DOHH2 (cell line): Measurements from ENCODE around the gene ARRDC3.

Experiments
- H3F3A ChIP-seq: fragments of 200-600 bp; sonication (generic), shearing (Covaris generic); 2 replicates; pipeline ENCODE4 v1.6.0; 2016; ENCODE audit warnings: antibody characterized with exemption, mild to moderate bottlenecking; ENCODE audit not compliant: control insufficient read depth, insufficient read depth
- H3K27ac ChIP-seq: fragments of 200-600 bp; sonication (generic); 2 replicates; pipeline ENCODE4 v1.5.1; 2014; ENCODE audit warnings: low read depth, mild to moderate bottlenecking, low read length, moderate library complexity
- H3K27me3 ChIP-seq: fragments of 200-600 bp; sonication (generic); 2 replicates; pipeline ENCODE4 v1.6.1; 2014; ENCODE audit warnings: mild to moderate bottlenecking, low read length, mixed read lengths; ENCODE audit not compliant: control insufficient read depth
- H3K36me3 ChIP-seq: fragments of 200-600 bp; sonication (generic); 2 replicates; pipeline ENCODE4 v1.6.1; 2014; ENCODE audit warnings: mild to moderate bottlenecking, low read length, moderate library complexity, mixed read lengths; ENCODE audit not compliant: control insufficient read depth
- H3K4me1 ChIP-seq: fragments of 200-600 bp; sonication (generic); 2 replicates; pipeline ENCODE4 v1.6.1; 2014; ENCODE audit warnings: mild to moderate bottlenecking, low read length, mixed read lengths; ENCODE audit not compliant: control insufficient read depth
- H3K4me2 ChIP-seq: fragments of 200-600 bp; sonication (generic); 2 replicates; pipeline ENCODE4 v1.6.0; 2014; ENCODE audit warnings: mild to moderate bottlenecking, low read length, moderate library complexity
- H3K4me3 ChIP-seq: fragments of 200-600 bp; sonication (generic); 2 replicates; pipeline ENCODE4 v1.5.1; 2014; ENCODE audit warnings: mild to moderate bottlenecking, low read length, mixed read lengths
- H3K79me2 ChIP-seq: fragments of 200-600 bp; sonication (generic); 2 replicates; pipeline ENCODE4 v1.6.1; 2014; ENCODE audit warnings: mild to moderate bottlenecking, low read length, mixed read lengths; ENCODE audit not compliant: control insufficient read depth
- H3K9me2 ChIP-seq: fragments of 200-600 bp; sonication (generic); replicated peaks from 2 replicates; pipeline ENCODE4 v1.6.1; 2014; ENCODE audit warnings: mild to moderate bottlenecking, low read length, mixed read lengths; ENCODE audit not compliant: control insufficient read depth
- H3K9me3 ChIP-seq: fragments of 200-600 bp; sonication (generic); 2 replicates; pipeline ENCODE4 v1.6.1; 2014; ENCODE audit warnings: antibody characterized with exemption, low read length, mixed read lengths; ENCODE audit not compliant: control insufficient read depth, insufficient read depth
- H4K20me1 ChIP-seq: fragments of 200-600 bp; sonication (generic); 2 replicates; pipeline ENCODE4 v1.6.0; 2014; ENCODE audit warnings: low read depth, mild to moderate bottlenecking, antibody characterized with exemption, low read length, moderate library complexity; ENCODE audit not compliant: control insufficient read depth, insufficient read depth
- CTCF ChIP-seq: fragments of 200-600 bp; sonication (generic); IDR thresholded peaks from one replicate; pipeline ENCODE4 v1.5.1; 2014; ENCODE audit warnings: antibody characterized with exemption, mild to moderate bottlenecking, low read depth, low read length; ENCODE audit not compliant: poor library complexity, severe bottlenecking
- EZH2phosphoT487 ChIP-seq: fragments of 200-600 bp; sonication (generic); IDR thresholded peaks from 2 replicates; pipeline ENCODE4 v1.6.1; 2017; ENCODE audit warnings: borderline replicate concordance, mild to moderate bottlenecking, antibody characterized with exemption, low read length, moderate library complexity, mixed read lengths

ARRDC3 gene

GRCh38 chr5:91383027-91383955, at the start of gene ARRDC3:
ARRDC3 (minus strand) TSS chr5:91383317; CDS start chr5:91383092, 225 bp downstream.
- peaks cover 15% of the 10 kb centered on the region for H3K4me1 ChIP-seq

GRCh38 chr5:91430949-91431348, 47.8 kb upstream of the ARRDC3 start:
- Histone ChIP-seq H3K9me2 (no peaks in the 10 kb centered on the region), H3F3A (no peaks in the 10 kb centered on the region), H3K36me3 (no peaks in the 10 kb centered on the region), H3K4me2 (no peak overlapping the region), H3K4me3 (no peak overlapping the region), H3K9me3 (no peaks in the 10 kb centered on the region), H3K27ac (no peak overlapping the region), H3K4me1 (no peaks in the 10 kb centered on the region), H4K20me1 (no peaks in the 10 kb centered on the region), H3K79me2 (no peaks in the 10 kb centered on the region), H3K27me3 (0 out of 2 replicates have a peak, but pooled peaks cover 3% of the 10 kb centered on the region)
- TF ChIP-seq EZH2phosphoT487 (no peak), CTCF (no peak)

More at GRCh38 chr5:91383027-91383955, at the start of gene ARRDC3:
- no peaks in the 10 kb centered on the region for H3K9me2 ChIP-seq
- no peaks in the 10 kb centered on the region for H3K9me3 ChIP-seq
- peak within 1 kb of the TSS; percentile 91 for H3K27ac ChIP-seq
- H3F3A ChIP-seq = peaks cover 23% of the 10 kb centered on the region
- peaks cover 55% of the 10 kb centered on the region for H3K79me2 ChIP-seq
- no peaks in the 10 kb centered on the region for H3K27me3 ChIP-seq
- peak within 1 kb of the TSS; percentile 95 for H3K4me3 ChIP-seq
- no peak for TF ChIP-seq CTCF
- no peak for TF ChIP-seq EZH2phosphoT487
- peaks cover 34% of the 10 kb centered on the region for H3K36me3 ChIP-seq
- no peaks in the 10 kb centered on the region for H4K20me1 ChIP-seq
- H3K4me2 ChIP-seq = peak within 1 kb of the TSS; percentile 77

GRCh38 chr5:91424638-91425436, 41.7 kb upstream of the ARRDC3 start:
- Histone ChIP-seq H3F3A (no peaks in the 10 kb centered on the region), H3K9me3 (no peaks in the 10 kb centered on the region), H3K9me2 (no peaks in the 10 kb centered on the region), H4K20me1 (no peaks in the 10 kb centered on the region), H3K27me3 (no peaks in the 10 kb centered on the region), H3K27ac (no peak overlapping the region), H3K36me3 (no peaks in the 10 kb centered on the region), H3K4me3 (no peak overlapping the region), H3K79me2 (no peaks in the 10 kb centered on the region), H3K4me2 (no peak overlapping the region), H3K4me1 (no peaks in the 10 kb centered on the region)
- TF ChIP-seq CTCF = no peak
- TF ChIP-seq EZH2phosphoT487 = no peak
